GM18858 (cell line): ENCODE data around the gene SMYD3.
"Not testable (repeated sequence)": the region's sequence is repeated elsewhere in the genome, so short reads cannot be mapped to it uniquely, and the experiment has no call there.

Experiments used
- ATAC-seq: cut with Tn5 transposase; IDR thresholded peaks from one replicate; pipeline ENCODE4 v1.9.1; 2021; ENCODE audit not compliant: unreplicated experiment

SMYD3 gene

GRCh38 chr1:246048693-246049092, 458.4 kb downstream of the SMYD3 start:
- no peak for ATAC-seq

- no peak for ATAC-seq
These were observed 463.5 kb downstream of the SMYD3 start for GRCh38 chr1:246043556-246043955.

- ATAC-seq = no peak
These were observed 465.7 kb downstream of the SMYD3 start for GRCh38 chr1:246041360-246041759.

DNA sequence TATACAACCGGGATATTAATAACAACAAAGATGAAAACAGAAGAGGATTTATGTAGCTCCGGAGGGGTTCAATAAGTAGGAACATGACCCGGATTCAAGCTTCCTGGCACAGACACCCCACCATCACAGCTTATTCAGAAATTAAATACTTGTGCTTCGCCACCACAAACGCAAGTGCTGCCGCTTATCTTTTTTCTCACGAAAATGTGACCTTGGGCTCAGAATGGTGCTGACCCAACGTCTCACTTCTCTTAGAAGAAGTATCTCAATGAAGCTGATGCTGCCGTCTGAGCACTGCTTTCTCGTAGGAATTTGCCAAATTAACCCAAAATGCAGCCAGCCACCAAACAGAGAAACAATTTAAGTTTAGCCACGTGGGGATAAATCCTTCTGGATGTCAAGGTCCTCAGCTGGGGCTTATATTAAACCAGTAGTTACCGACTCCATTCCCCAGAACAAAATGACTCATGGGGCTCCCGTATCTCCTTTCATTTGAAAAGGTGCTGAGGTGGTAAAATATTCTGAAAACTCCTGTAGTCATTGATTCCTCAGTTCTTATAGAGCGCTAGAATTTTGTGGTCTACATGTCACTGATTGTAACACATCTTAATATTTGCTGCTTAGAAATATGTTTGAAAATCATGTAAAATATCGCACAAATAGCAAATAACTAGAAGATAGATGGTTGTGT, 466.7 kb downstream of the SMYD3 start:
- no peak for ATAC-seq

DNA sequence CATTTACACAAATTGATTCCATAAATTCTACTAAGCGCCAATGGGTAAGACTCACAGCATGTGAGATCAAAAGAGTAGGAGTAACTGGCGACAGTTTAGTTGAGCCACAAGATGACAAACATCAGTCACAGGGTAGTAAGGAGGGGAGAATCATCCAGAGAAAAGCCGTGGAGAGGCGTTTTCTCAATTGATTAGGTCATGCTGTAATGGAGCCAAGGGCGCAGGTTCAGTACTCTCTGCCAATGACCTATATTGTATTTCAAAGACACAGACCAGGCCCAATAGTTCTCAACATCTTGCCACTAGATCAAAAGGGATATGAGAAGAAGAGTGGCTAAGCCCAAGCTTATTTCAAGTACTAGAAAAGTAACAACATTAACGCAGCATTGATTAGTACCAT, 467.5 kb downstream of the SMYD3 start:
- ATAC-seq = no peak

GRCh38 chr1:246037832-246038231, 469.2 kb downstream of the SMYD3 start:
- ATAC-seq = no peak

GRCh38 chr1:246036175-246036574, 470.9 kb downstream of the SMYD3 start:
- no peak for ATAC-seq

DNA sequence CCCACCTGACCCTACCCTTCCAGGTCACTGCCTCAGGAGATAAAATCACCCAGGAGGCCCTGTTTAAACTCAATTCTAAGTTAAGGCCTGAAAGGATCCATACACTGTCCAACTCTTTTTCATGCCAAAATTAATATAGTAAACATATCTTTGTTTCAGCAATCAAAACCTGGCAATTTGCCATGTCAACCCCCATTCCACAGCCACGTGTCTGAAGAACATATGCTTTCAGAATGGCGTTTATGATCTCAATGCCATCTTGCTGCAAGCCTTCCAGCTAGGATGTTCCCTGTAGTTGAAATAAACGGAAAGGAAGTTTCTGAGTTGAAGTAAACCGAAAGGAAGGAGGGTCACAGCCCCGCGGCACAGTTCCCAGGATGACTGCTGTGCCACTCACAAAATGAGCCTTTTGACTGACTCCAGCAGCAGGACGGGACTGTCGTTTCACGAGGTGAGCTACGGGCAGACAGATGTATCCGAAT, 472.0 kb downstream of the SMYD3 start:
- ATAC-seq = no peak

DNA sequence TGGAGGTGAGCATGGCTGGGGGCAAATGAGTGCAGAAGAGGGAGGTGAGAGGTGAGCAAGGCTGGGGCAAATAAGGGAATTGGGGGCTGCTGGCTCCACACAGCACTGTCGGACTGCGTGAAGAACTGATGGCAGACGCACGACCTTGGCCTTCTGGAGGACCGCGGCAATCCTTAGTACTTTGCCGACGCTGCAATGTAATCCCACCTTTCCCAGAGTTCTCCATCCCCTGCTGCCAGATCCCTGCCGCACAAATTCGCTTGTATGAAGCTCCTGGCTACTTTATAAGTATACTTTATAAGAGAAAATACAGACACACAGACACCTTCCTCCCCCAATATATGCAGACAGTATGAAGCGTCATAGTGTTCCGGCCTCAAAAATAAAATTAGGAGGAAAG, 472.4 kb downstream of the SMYD3 start:
- no peak for ATAC-seq

DNA sequence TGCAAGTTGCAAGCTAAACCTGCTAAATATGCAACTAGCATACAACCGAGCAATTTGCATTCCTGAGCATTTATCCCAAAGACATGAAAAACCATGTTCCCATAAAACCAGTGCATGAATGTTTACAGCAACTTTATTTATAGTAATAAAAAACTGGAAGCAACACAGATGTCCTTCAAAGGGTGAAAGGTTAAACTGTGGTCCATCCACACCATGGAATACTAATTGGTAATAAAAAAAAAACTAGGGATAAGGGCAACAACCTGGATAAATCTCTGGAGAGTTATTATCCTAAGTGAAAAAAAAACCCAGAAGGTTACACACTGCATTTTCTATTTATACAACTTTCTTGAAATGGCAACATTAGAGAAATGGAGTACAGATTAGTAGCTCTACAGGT, 474.1 kb downstream of the SMYD3 start:
- no peak for ATAC-seq

DNA sequence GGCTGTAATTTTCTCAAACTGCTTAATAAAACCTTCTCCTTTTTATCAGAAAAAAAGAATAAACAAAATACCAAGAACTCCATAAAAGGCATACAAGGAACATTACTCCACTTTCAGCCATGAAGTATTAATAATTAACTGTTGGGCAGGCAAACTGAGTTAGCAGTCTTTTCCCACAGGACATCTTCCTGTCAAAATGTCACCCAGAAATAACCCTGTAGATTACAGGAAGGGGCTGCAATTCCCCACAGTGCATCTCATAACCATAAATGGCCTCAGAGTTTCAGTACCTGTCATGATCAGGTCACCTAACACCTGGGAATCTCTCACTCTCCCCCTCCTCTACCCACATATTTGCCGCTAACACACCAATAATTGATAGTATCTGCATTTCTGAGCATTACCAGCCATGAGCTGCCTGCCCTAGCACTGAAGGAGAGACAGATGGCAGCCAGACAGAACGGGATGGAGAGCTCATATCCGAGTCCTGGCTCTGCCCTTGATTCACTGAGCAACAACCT, 475.0 kb downstream of the SMYD3 start:
- ATAC-seq = no peak

- no peak for ATAC-seq
These were observed 477.5 kb downstream of the SMYD3 start for GRCh38 chr1:246029616-246030015.

DNA sequence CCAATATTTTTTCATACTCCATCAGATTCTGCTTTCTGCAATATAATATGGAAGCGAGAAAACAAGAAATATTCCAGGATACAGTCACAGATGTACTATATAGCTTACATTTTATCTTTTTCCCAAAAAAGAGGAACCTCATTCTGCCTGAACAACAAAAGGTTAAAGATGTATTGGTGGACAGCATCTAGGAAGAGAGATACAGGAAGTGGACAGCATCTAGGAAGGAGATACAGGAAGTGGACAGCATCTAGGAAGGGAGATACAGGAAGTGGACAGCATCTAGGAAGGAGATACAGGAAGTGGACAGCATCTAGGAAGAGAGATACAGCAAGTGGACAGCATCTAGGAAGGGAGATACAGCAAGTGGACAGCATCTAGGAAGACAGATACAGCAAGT, 483.0 kb downstream of the SMYD3 start:
- not testable (repeated sequence) for ATAC-seq

DNA sequence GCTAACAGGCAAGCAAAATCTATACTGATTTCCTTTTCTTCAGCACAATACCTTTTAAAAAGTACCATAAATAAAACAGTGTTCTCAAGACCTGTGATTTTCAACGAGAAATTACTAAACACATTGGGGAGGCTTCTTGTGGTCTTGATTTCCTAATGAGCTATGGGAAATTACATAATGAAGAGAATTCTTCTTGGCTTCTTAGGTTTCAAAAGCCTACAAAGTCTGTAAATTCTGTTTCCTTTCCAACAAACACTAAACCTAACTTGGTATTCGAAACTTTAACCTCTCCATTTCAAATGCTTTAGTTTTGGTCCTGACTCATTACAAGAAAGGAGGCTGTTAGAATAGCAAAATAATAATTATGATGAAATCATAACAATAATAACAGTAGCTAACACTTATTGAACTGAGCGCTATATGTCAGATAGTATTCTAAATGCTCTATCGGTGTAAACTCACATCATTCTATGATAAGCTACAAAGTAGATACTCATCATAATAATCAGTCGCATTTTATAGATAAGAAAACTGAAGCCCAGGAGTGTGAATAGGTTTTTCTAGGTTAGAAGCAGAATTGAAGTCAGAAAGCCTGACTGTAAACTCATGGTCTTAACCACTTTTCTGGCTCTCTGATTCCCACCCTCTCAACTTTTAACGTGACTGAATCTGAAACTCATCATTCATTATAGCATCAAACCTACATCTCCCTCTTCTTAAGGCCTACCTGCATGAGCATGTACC, 486.7 kb downstream of the SMYD3 start:
- ATAC-seq = peak; percentile 71

DNA sequence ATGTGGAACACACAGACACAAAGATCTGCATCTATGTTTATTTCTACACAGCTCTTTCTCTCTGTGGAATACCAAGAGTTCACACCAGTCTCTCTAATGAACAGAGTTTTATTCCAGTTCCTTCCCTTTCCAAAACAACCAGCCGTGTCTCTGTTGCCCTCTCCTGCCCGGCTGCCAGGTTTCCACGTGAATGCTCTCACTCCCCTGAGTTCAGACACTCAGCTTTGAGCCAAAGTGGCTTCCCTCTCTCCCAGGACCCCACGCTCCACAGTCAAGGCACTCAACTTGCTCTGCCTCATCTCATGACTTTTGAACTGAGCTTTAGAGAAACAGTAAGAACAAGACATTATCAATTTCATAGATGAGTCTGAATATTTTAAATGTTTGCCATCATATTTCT, 488.9 kb downstream of the SMYD3 start:
- no peak for ATAC-seq

- no peak for ATAC-seq
These were observed 494.7 kb downstream of the SMYD3 start for GRCh38 chr1:246012341-246012740.

GRCh38 chr1:246010386-246010785, 496.7 kb downstream of the SMYD3 start:
- ATAC-seq = no peak

DNA sequence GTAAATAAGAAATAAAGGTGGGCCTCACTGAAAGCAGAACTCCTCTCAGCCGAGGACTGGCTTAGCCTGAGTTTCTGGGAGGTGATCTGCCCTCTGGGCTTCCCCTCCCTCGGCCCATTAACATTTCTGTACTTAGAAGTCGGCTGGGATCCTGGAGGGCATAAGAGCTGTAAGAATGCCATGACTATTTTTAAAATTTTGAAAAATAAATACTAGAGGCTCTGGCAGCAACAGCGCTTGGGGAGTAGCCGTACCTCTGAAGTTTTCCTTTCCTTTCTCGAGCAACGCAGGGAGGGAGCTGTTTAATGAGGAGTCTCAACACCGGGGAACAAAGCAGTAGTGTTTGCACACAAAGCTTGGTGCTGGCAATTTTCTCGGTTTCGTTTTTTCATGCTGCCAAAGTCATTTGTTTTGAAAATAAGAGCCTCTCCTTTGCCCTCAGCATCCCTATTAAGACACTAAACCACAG, 498.7 kb downstream of the SMYD3 start:
- no peak for ATAC-seq

GRCh38 chr1:246005067-246005466, 502.0 kb downstream of the SMYD3 start:
- ATAC-seq = no peak

DNA sequence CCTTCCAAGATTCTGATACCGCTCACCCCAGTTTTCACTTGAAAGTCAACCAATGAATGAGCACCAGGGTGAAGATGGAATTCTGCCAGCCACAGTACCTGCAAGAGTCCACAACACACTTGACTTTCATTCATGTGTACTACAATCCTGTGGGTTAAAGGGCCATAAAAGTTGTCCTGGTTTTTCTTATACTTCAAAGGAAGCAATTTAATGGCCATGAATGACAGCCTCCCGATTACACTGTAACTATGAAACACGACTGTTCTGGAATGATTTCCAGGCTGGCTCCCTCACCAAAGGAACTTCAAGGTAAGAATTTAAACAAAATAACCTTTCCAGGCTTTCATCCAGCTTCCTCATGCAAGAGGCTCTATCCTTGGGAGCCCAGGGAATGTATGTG, 502.8 kb downstream of the SMYD3 start:
- no peak for ATAC-seq

DNA sequence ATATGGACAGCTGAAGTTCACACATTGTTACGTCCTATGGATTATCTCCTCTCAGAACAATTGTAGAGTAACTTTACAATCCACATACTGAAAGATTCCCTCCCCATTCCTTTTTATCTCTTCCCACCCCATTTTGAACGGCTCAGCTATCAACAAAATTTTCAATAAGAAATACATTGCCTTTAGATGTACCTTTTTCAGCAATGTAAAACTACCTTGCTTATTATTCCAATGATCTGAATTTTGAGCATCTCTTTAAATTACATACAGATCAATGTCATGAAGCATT, 503.7 kb downstream of the SMYD3 start:
- ATAC-seq = no peak

DNA sequence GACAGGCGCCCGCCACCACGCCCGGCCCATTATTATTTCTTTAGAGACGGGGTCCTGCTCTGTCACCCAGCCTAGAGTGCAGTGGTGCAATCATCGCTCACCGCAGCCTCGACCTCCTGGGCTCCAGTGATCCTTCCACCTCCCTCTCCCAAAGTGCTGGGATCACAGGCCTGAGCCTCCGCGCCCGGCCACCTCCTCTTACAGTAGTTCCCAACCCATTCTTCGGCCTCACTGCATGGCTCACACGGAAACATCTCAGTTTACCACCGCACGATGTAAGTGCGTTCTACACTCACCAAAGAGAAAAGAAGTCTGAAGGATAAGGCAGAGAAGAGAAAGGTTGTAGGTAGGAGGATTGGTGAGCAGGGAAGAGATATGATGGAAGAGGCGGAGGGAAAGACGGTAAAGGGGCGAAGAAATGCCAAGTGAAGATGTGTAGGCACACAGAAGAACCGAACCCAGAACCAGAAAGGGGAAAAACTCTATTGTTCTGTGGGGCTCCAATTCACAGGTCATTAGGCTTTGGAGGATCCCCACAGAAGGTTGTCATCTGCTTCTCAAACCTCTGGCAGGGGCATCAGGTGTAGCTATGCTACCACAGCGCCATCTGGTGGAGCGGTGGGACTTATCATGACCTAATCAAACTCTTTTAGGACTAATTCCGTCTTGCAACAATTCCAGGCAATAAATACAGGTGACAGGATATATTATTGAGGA, 504.2 kb downstream of the SMYD3 start:
- peak; percentile 60 for ATAC-seq
